Measurements from ENCODE around the gene SARDH. TPM values are rescaled to one million over a fixed set of nuclear protein-coding genes. Genes with fewer than 3 reads are reported as not detected.
A peak's percentile ranks its signal among the peaks of the same experiment; 100 is the strongest.

SARDH gene
- total RNA-seq, 1 experiment from 2014 or later, result 5.3 TPM

- Histone ChIP-seq H3T11ph (ENCODE audit: low read length) (no peak overlapping the region), H2BK20ac (ENCODE audit: low read depth, low read length, poor library complexity, severe bottlenecking) (no peak overlapping the region), H3K4me2 (ENCODE audit: insufficient read depth, insufficient read length, low read length) (no peak overlapping the region), H3K79me2 (ENCODE audit: insufficient read depth, low read length) (no peaks in the 10 kb centered on the region), H3K9ac (ENCODE audit: extremely low read depth, insufficient read length, low read length) (no peak overlapping the region), H3K18ac (ENCODE audit: insufficient read length, low read depth, low read length) (no peak overlapping the region), H3K56ac (ENCODE audit: insufficient read length, low read depth, low read length) (no peak overlapping the region), H2BK120ac (ENCODE audit: low read depth, low read length, poor library complexity, severe bottlenecking) (no peak overlapping the region), H4K20me1 (ENCODE audit: control insufficient read depth, insufficient read depth, insufficient read length) (no peaks in the 10 kb centered on the region), H2BK15ac (ENCODE audit: low read depth, low read length) (no peak overlapping the region), H4K5ac (ENCODE audit: insufficient read length, low read depth, low read length) (no peak overlapping the region), H4K8ac (replicated peaks; ENCODE audit: insufficient read length, low read depth, low read length) (no peak overlapping the region), H2AK5ac (ENCODE audit: insufficient read length, low read length) (no peak overlapping the region), H3K27ac (ENCODE audit: insufficient read length, low read depth, low read length) (no peak overlapping the region), H3K4me1 (ENCODE audit: insufficient read depth, low read length) (peaks cover 9% of the 10 kb centered on the region), H4K91ac (ENCODE audit: insufficient read length, low read depth, low read length) (no peak overlapping the region), H3K23me2 (ENCODE audit: insufficient read length, low read depth, low read length, poor library complexity, severe bottlenecking) (no peaks in the 10 kb centered on the region), H3K27me3 (ENCODE audit: insufficient read depth, low read length) (no peaks in the 10 kb centered on the region), H3K79me1 (ENCODE audit: insufficient read depth, low read depth, low read length, poor library complexity, severe bottlenecking) (no peaks in the 10 kb centered on the region), H2AFZ (ENCODE audit: low read length) (no peak overlapping the region), H3K23ac (ENCODE audit: insufficient read length, low read depth, low read length) (no peak overlapping the region), H2BK12ac (ENCODE audit: insufficient read length, low read depth, low read length) (no peak overlapping the region), H3K14ac (ENCODE audit: insufficient read depth, low read length) (peak overlapping the region; percentile 54; the same call in 1 of the 2 replicates), H3K4ac (ENCODE audit: low read depth, low read length) (no peak overlapping the region), H3K9me3 (ENCODE audit: control insufficient read depth, low read depth, low read length) (no peaks in the 10 kb centered on the region), H2BK5ac (ENCODE audit: insufficient read length, low read length) (no peak overlapping the region)
- Mint-ChIP-seq H3K27me3 (ENCODE audit: low read depth) (peaks cover 2% of the 10 kb centered on the region), H3K36me3 (ENCODE audit: insufficient read depth in 1 of 3, low read depth in 3 of 3) (no peaks in the 10 kb centered on the region), H3K9me3 (no peaks in the 10 kb centered on the region), H3K4me3 (no peak overlapping the region), H3K4me1 (peaks cover 26 to 42% of the 10 kb centered on the region in 2 experiments), H3K27ac (no peak overlapping the region; a peak in 1 of 7 replicates)
- peak; percentile 50 for DNase-seq
- TF ChIP-seq, protein P1, sequence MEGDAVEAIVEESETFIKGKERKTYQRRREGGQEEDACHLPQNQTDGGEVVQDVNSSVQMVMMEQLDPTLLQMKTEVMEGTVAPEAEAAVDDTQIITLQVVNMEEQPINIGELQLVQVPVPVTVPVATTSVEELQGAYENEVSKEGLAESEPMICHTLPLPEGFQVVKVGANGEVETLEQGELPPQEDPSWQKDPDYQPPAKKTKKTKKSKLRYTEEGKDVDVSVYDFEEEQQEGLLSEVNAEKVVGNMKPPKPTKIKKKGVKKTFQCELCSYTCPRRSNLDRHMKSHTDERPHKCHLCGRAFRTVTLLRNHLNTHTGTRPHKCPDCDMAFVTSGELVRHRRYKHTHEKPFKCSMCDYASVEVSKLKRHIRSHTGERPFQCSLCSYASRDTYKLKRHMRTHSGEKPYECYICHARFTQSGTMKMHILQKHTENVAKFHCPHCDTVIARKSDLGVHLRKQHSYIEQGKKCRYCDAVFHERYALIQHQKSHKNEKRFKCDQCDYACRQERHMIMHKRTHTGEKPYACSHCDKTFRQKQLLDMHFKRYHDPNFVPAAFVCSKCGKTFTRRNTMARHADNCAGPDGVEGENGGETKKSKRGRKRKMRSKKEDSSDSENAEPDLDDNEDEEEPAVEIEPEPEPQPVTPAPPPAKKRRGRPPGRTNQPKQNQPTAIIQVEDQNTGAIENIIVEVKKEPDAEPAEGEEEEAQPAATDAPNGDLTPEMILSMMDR (conservative IDR thresholded peaks at IDR 0.05), result no peak
- WGBS (ENCODE audit: extremely low coverage, insufficient read length, low lambda C conversion rate), result no CpG with 5 or more reads among the region's 24 CpGs
These were observed 104.0 kb downstream of the SARDH start for GRCh38 chr9:133634081-133634691.

All from H9 (cell line).